Transverse colon (tissue), 3 donors: ENCODE measurements around the gene DMD.

Source experiments
- CTCF ChIP-seq, 5 experiments: fragments of 200-600 bp in 3 of 5; fragments of 450-650 bp in 2 of 5; sonication (generic) in 3 of 5; IDR thresholded peaks; 1 replicate in 2 of 5; 2 replicates in 3 of 5; pipeline ENCODE4 v1.5.1; 2016 to 2017; ENCODE audit warnings: antibody characterized with exemption in 5 of 5, inconsistent platforms in 3 of 5, mild to moderate bottlenecking in 2 of 5, moderate library complexity in 1 of 5
- EP300 ChIP-seq: sonication (generic); formaldehyde crosslinking; IDR thresholded peaks from one replicate; pipeline ENCODE4 v1.6.1; 2017; ENCODE audit warnings: antibody characterized with exemption, low read depth
- POLR2A ChIP-seq: fragments of 450-650 bp; IDR thresholded peaks from one replicate; pipeline ENCODE4 v1.6.1; 2016; ENCODE audit warnings: antibody characterized with exemption, mild to moderate bottlenecking, moderate library complexity

GRCh38 chrX:32126997-32127396 lies 1084.4 kb downstream of the DMD start:
- TF ChIP-seq CTCF (IDR thresholded peaks at IDR 0.05): no peak
- no peak for TF ChIP-seq POLR2A
- TF ChIP-seq EP300: no peak
